ENCODE measurements around the gene GAPDHS. TPM values are rescaled to one million over a fixed set of nuclear protein-coding genes. Genes with fewer than 3 reads are reported as not detected.

The GAPDHS gene
- total RNA-seq, 4 donors from 2014 or later = not detected

DNA sequence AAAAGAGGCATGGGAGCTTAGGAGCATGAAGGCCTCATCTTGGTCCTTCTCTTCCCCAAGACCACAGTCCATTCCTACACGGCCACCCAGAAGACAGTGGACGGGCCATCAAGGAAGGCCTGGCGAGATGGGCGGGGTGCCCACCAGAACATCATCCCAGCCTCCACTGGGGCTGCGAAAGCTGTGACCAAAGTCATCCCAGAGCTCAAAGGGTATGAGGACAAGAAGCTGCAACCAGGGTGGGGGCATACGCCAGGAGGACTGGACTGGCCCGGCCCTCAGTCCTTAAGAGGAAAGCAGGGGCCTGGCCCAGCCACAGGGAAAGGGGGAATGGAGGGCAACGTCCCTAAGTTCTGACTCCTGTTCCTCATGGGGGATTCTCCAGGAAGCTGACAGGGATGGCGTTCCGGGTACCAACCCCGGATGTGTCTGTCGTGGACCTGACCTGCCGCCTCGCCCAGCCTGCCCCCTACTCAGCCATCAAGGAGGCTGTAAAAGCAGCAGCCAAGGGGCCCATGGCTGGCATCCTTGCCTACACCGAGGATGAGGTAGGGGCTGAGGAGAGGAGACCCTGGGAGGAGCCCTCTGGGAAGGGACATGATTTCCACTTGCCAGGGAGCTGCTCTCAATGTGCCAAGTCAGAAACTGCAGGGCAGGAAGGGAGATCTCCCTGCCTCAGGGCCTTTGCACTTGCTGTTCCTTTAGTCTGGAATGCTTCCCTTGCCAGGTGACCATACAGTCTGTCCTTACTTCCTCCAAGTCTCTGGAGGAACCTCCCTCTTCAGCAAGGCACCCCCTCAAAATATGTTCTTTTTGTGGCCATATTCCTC is 10.2 kb downstream of the GAPDHS start:
- peaks cover 0 to 23% of the 10 kb centered on the region in 2 donors for H3K36me3 ChIP-seq
- H3K4me1 ChIP-seq = peaks cover 0 to 36% (median 15%) of the 10 kb centered on the region in 3 donors
- H3K4me3 ChIP-seq = no peak overlapping the region
- no peaks in the 10 kb centered on the region for H3K9me3 ChIP-seq
- WGBS, 2 donors (ENCODE audit: low coverage in 1 of 2) = no CpG with 5 or more reads among the region's 15 CpGs
- no peaks in the 10 kb centered on the region for H3K27me3 ChIP-seq
- ATAC-seq = no peak
- no peak for TF ChIP-seq POLR2AphosphoS5 (IDR thresholded peaks at IDR 0.05)
- TF ChIP-seq, protein P1, sequence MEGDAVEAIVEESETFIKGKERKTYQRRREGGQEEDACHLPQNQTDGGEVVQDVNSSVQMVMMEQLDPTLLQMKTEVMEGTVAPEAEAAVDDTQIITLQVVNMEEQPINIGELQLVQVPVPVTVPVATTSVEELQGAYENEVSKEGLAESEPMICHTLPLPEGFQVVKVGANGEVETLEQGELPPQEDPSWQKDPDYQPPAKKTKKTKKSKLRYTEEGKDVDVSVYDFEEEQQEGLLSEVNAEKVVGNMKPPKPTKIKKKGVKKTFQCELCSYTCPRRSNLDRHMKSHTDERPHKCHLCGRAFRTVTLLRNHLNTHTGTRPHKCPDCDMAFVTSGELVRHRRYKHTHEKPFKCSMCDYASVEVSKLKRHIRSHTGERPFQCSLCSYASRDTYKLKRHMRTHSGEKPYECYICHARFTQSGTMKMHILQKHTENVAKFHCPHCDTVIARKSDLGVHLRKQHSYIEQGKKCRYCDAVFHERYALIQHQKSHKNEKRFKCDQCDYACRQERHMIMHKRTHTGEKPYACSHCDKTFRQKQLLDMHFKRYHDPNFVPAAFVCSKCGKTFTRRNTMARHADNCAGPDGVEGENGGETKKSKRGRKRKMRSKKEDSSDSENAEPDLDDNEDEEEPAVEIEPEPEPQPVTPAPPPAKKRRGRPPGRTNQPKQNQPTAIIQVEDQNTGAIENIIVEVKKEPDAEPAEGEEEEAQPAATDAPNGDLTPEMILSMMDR (IDR thresholded peaks at IDR 0.05) = no peak
- TF ChIP-seq POLR2A (IDR thresholded peaks at IDR 0.05) = no peak
- TF ChIP-seq EP300 (IDR thresholded peaks at IDR 0.05) = no peak
- H3K27ac ChIP-seq = no peak overlapping the region

DNA sequence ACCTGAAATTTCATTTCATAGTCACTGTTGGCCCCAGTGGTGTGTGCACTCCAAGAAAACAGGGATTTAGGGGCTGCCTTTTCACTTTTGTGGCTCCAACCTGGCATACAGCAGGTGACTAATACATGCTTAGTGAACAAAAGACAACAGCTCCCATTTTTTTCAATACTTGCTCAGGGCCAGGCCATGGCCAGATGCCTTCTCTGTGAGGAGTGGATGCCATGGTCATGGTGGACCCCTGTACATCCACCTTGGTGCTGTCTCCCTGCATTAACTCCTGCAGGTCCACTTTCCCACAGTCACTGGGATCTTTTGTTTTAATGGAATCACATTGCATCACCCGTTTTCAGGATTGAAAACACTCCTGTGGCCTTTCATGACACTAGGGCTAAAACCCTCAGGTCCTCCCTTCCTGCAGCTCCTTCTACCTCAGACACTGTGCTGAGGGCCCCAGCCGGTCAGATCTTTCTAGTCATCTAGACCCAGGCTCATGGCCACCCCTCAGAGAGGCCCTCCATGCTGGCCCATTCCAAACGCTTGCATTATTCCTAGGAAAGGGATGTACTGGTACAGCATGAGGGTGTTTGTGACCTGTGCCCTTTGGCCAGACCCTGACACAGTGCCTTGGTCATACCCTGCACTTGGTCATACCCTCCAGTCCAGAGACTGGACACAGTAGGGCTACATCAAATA is 11.0 kb downstream of the GAPDHS start:
- TF ChIP-seq POLR2A (IDR thresholded peaks at IDR 0.05) = no peak
- TF ChIP-seq, protein P1 (IDR thresholded peaks at IDR 0.05) = no peak
- TF ChIP-seq EP300 (IDR thresholded peaks at IDR 0.05) = no peak
- no peak for TF ChIP-seq POLR2AphosphoS5 (IDR thresholded peaks at IDR 0.05)
- WGBS, 2 donors (ENCODE audit: low coverage in 1 of 2) = 70% methylated on average over 2 of the region's 3 CpGs; no CpG with 5 or more reads in 1 of the 2 donors
- Histone ChIP-seq H3K36me3 (peaks cover 0 to 23% of the 10 kb centered on the region in 2 donors), H3K4me1 (peaks cover 0 to 43% (median 15%) of the 10 kb centered on the region in 3 donors), H3K27me3 (no peaks in the 10 kb centered on the region), H3K27ac (peak overlapping the region in 3 of 4 donors; percentile 81 to 91 (median 90)), H3K4me3 (peak overlapping the region; percentile 50 to 82), H3K9me3 (no peaks in the 10 kb centered on the region)
- no peak for ATAC-seq

DNA sequence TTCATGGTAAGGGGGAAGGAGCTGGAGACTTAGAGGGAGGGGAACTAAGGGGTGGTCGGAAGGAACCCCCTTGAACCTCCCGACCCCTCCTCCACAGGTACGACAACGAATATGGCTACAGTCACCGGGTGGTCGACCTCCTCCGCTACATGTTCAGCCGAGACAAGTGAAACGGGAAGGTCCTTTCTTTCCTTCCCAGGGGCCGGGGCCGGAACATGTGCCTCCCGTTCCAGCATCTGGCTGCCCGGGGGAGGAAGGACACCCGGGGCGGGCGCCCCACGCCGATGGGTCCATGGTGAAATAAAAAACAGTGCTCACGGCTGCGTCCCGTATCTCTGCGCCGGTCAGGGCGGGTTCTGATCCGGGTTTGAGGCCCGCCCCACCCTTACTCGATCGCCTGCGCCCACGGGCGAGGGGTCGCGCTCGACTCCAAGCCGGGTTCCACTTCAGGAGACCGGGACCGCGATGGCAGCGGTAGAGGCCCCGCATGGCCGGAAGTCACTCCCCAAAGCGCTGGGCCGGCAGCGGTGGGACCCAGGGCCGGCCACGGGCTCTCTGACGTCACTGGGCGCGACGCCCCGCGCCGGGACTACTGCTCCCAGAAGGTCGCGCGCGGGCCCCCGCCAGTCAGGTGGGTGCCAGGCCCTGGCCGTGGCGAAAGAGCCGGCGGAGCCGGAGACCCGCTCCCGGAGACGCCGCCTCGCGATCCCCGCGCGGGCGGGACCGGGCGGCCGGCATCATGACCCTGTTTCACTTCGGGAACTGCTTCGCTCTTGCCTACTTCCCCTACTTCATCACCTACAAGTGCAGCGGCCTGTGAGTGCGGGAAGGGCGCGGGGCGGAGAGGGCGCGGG is 12.0 kb downstream of the GAPDHS start, which contains the start of gene TMEM147:
Gene TMEM147 (plus strand): TSS at position 626 of the 854 bp plus-strand sequence. CDS start 114 bp downstream, at position 740.
- peaks cover 0 to 44% (median 15%) of the 10 kb centered on the region in 3 donors for H3K4me1 ChIP-seq
- H3K9me3 ChIP-seq = no peaks in the 10 kb centered on the region
- 0% methylated on average over 3 of the region's 85 CpGs; no CpG with 5 or more reads in 1 of the 2 donors for WGBS, 2 donors (ENCODE audit: low coverage in 1 of 2)
- H3K4me3 ChIP-seq = peak within 1 kb of the TSS; percentile 50 to 82
- TF ChIP-seq POLR2A (IDR thresholded peaks at IDR 0.05) (peak; percentile 60 to 62), POLR2AphosphoS5 (IDR thresholded peaks at IDR 0.05) (peak; percentile 65), EP300 (IDR thresholded peaks at IDR 0.05) (no peak)
- TF ChIP-seq, protein P1 (IDR thresholded peaks at IDR 0.05) = peak in 2 of 4 experiments; percentile 1 to 23
- H3K36me3 ChIP-seq = peaks cover 0 to 23% of the 10 kb centered on the region in 2 donors
- peak within 1 kb of the TSS; percentile 59 to 91 (median 86) for H3K27ac ChIP-seq
- H3K27me3 ChIP-seq = no peaks in the 10 kb centered on the region
- ATAC-seq = peak; percentile 98

DNA sequence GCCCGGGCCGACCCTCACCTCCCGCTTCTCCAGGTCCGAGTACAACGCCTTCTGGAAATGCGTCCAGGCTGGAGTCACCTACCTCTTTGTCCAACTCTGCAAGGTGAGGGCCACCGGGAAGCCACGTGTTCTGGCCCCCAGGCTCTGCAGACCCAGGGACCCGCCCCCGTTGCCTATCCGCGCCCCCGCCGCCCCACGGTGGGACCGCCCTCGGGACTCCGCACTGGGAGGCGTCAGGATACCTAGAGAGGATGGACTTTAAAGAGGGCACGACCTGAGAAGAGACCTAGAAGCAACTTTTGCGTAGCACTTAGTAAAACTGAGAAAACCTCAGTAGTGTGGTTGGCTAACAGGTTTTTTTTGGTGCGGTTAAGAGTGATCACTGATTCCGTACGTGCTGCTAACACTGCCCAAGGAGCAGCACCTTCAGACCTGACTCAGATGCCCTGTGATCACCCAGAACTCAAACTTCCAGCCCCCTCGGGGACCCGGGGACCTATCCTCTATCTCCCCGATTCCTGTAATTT is 12.7 kb downstream of the GAPDHS start:
- Histone ChIP-seq H3K27ac (peak overlapping the region; percentile 59 to 91 (median 86)), H3K27me3 (no peaks in the 10 kb centered on the region), H3K9me3 (no peaks in the 10 kb centered on the region), H3K4me3 (peak overlapping the region; percentile 50 to 82), H3K4me1 (peaks cover 0 to 44% (median 15%) of the 10 kb centered on the region in 3 donors), H3K36me3 (peaks cover 0 to 23% of the 10 kb centered on the region in 2 donors)
- TF ChIP-seq, protein P1 (IDR thresholded peaks at IDR 0.05) = no peak
- TF ChIP-seq POLR2A (IDR thresholded peaks at IDR 0.05) (no peak), POLR2AphosphoS5 (IDR thresholded peaks at IDR 0.05) (no peak), EP300 (IDR thresholded peaks at IDR 0.05) (no peak)
- WGBS, 2 donors (ENCODE audit: low coverage in 1 of 2) = 0 to 5% methylated on average over 4 to 8 of the region's 27 CpGs
- peak; percentile 46 for ATAC-seq

Measured in gastroesophageal sphincter (tissue), 4 donors.